RWPE2 (cell line): Measurements from ENCODE around the gene DDN.

ENCODE experiments used
- ATAC-seq: fragments of 200-7000 bp; cut with Tn5 transposase; 3 replicates; pipeline ENCODE4 v1.9.1; 2021; ENCODE audit warnings: low read depth
- DNase-seq: peaks from one replicate; pipeline ENCODE4 v3.0.0-alpha.2; 2020; ENCODE audit warnings: low spot score
- H3K27ac ChIP-seq: fragments of 450-650 bp; 2 replicates; pipeline ENCODE4 v1.5.1; 2017; ENCODE audit warnings: mild to moderate bottlenecking; ENCODE audit not compliant: poor library complexity, severe bottlenecking
- H3K27me3 ChIP-seq: fragments of 250-450 bp; sonication (Bioruptor Pico); 2 replicates; pipeline ENCODE4 v1.5.1; 2021; ENCODE audit warnings: mild to moderate bottlenecking, moderate library complexity; ENCODE audit not compliant: insufficient read depth, poor library complexity, severe bottlenecking
- H3K36me3 ChIP-seq: fragments of 250-450 bp; sonication (Bioruptor Pico); 2 replicates; pipeline ENCODE4 v1.5.1; 2020; ENCODE audit warnings: low read depth, mild to moderate bottlenecking, moderate library complexity
- H3K4me1 ChIP-seq: fragments of 250-450 bp; sonication (Bioruptor Pico); 2 replicates; pipeline ENCODE4 v1.5.1; 2021; ENCODE audit warnings: mild to moderate bottlenecking, moderate library complexity; ENCODE audit not compliant: insufficient read depth, poor library complexity, severe bottlenecking
- H3K4me3 ChIP-seq: fragments of 250-450 bp; sonication (Bioruptor Pico); 2 replicates; pipeline ENCODE4 v1.5.1; 2021; ENCODE audit warnings: mild to moderate bottlenecking, moderate library complexity; ENCODE audit not compliant: severe bottlenecking
- H3K9me3 ChIP-seq: fragments of 250-450 bp; sonication (Bioruptor Pico); 2 replicates; pipeline ENCODE4 v1.5.1; 2021; ENCODE audit warnings: mild to moderate bottlenecking, moderate library complexity; ENCODE audit not compliant: severe bottlenecking
- CTCF ChIP-seq: fragments of 450-650 bp; IDR thresholded peaks from one replicate; pipeline ENCODE4 v1.5.1; 2017; ENCODE audit warnings: mild to moderate bottlenecking, moderate library complexity; ENCODE audit not compliant: poor library complexity, severe bottlenecking

Gene DDN

DNA sequence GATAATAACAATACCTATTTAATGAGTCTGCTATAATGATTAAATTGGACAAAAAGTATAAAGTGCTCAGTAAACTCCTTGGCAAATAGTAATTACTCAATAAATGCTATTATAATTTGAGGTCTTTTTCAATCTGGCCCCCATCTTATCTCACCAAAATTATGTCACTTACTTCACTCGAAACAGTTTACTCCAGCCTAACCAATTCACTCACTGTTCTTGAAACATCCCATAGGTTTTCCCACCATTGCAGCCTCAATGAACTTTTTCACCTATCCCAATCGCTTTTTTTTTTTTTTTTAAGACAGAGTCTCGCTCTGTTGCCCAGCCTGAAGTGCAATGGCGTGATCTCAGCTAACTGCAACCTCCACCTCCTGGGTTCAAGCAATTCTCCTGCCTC lies 36.9 kb upstream of the DDN start:
- H3K4me1 ChIP-seq, result no peaks in the 10 kb centered on the region
- no peaks in the 10 kb centered on the region for H3K9me3 ChIP-seq
- peaks cover 79% of the 10 kb centered on the region for H3K36me3 ChIP-seq
- no peaks in the 10 kb centered on the region for H3K27me3 ChIP-seq
- ATAC-seq (no peak), DNase-seq (no peak)
- H3K27ac ChIP-seq, result no peak overlapping the region
- H3K4me3 ChIP-seq, result no peak overlapping the region
- TF ChIP-seq CTCF, result no peak

GRCh38 chr12:49034286-49034622 lies 35.1 kb upstream of the DDN start:
- ATAC-seq (no peak; the same call in 2 of the 3 replicates), DNase-seq (no peak)
- no peaks in the 10 kb centered on the region for H3K4me1 ChIP-seq
- H3K27me3 ChIP-seq, result no peaks in the 10 kb centered on the region
- peaks cover 76% of the 10 kb centered on the region for H3K36me3 ChIP-seq
- no peaks in the 10 kb centered on the region for H3K9me3 ChIP-seq
- no peak for TF ChIP-seq CTCF
- H3K27ac ChIP-seq, result no peak overlapping the region
- H3K4me3 ChIP-seq, result no peak overlapping the region

DNA sequence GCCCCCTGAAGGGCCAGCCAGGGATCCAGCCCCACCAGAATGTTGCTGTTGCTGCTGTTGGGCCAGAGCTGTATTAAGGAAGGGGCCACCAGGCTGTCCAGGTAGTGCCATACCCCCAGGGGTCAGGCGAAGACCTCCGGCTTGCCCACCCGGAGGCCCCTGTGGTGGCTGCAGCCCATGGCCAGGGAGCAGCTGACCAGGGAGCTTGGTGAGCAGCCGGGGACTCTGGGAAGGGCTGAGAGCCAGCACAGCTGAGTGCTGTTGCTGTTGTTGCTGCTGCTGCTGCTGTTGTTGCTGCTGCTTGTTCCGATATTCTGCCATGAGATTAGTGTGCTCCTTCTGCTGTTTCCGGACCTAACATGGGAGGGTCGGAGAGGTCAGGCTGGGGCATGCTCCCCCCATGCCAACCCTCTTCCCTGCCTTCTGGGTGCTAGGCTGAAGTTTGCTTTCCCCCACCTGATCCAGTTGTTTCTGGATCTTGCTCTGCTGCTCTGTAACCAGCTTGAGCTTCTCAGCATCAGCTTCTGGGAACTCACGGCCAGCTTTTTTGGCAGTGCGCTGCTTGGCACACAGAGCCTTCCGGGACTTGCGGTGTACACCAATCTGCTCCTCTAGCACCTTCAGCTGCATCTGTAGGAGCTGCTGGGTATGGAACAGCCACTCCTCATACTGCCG lies 34.6 kb upstream of the DDN start:
- peaks cover 76% of the 10 kb centered on the region for H3K36me3 ChIP-seq
- no peak for TF ChIP-seq CTCF
- no peaks in the 10 kb centered on the region for H3K9me3 ChIP-seq
- H3K27me3 ChIP-seq, result no peaks in the 10 kb centered on the region
- no peak overlapping the region for H3K27ac ChIP-seq
- DNase-seq (no peak), ATAC-seq (no peak)
- H3K4me3 ChIP-seq, result no peak overlapping the region
- H3K4me1 ChIP-seq, result no peaks in the 10 kb centered on the region

DNA sequence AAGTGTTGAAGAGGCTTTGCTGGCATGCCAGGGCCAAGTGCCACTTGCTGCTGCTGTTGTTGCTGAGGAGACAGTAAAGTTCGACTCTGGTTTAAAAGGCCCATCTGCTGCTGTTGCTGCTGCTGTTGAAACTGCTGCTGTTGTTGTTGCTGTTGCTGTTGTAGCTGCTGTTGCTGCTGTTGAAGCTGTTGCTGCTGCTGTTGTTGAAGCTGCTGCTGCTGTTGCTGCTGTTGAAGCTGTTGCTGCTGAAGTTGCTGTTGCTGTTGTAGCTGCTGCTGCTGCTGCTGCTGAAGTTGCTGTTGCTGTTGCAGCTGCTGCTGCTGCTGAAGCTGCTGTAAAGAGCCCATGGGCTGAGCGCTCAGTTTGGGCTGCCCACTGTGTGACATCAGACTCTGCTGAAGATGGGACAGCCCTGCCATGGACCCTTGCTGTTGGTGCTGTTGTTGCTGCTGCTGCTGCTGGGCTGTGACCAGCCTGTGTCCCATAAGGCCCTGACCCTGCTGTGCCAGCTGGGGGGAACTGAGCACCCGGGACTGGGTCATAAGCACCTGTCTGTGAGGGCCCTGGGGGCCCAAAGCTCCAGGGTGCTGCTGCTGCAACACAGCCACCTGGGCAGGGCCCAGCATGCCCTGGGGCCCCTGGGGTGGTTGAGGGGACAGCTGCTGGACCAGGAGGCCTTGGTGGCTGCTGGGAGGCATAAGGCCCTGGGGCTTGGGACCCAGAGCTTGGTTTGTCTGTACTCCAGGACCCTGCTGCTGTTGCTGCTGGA lies 33.7 kb upstream of the DDN start:
- Histone ChIP-seq H3K4me3 (no peak overlapping the region), H3K36me3 (peaks cover 77% of the 10 kb centered on the region), H3K27me3 (no peaks in the 10 kb centered on the region), H3K27ac (no peak overlapping the region), H3K9me3 (no peaks in the 10 kb centered on the region), H3K4me1 (no peaks in the 10 kb centered on the region)
- no peak for ATAC-seq
- no peak for DNase-seq
- no peak for TF ChIP-seq CTCF

GRCh38 chr12:49032276-49032675 lies 33.1 kb upstream of the DDN start:
- no peak for TF ChIP-seq CTCF

More at GRCh38 chr12:49032276-49032675, 33.1 kb upstream of the DDN start:
- H3K4me3 ChIP-seq, result no peak overlapping the region
- DNase-seq (no peak), ATAC-seq (no peak)
- no peaks in the 10 kb centered on the region for H3K9me3 ChIP-seq
- H3K36me3 ChIP-seq, result peaks cover 77% of the 10 kb centered on the region
- no peaks in the 10 kb centered on the region for H3K27me3 ChIP-seq
- H3K27ac ChIP-seq, result no peak overlapping the region
- H3K4me1 ChIP-seq, result no peaks in the 10 kb centered on the region
